ENCODE data around the gene RAB9A. TPM values are rescaled to one million over a fixed set of nuclear protein-coding genes. Genes with fewer than 3 reads are reported as not detected.

Gene RAB9A
- total RNA-seq, 1 donor from 2014 or later: 14.2 TPM

DNA sequence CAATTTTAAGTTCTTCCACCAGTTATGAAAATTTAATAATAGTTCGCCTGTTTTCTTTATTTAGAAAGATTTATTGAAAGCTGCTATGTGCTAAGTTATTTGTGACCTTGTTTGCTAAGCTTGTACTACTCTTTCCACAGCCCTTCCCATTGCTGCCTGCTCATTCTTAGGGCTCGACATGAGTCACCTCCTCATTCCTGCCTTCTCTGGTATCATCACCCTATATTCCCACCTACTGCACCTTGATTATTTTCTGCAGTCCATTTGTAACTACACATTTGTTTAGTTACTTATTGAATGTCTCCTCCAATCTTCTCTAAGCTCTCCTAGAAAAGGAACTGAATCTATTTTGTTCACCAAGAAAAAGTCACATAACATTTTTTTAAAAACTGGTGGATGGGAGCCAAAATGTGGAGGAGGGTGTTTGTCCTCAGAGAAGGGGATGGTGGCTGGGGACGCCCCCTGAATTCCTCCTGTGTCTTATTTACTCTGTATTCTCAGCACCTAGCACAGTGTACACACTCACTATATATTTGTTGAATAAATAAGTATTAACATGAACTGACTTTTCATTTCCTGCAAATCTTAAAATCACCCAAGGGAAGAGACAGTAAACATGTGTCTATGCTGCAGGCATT, 3.7 kb upstream of the RAB9A start:
- Mint-ChIP-seq H3K27me3 (ENCODE audit: unreplicated experiment) (no peaks in the 10 kb centered on the region), H3K36me3 (ENCODE audit: unreplicated experiment) (no peaks in the 10 kb centered on the region), H3K4me1 (ENCODE audit: low read depth, unreplicated experiment) (no peaks in the 10 kb centered on the region), H3K4me3 (ENCODE audit: unreplicated experiment) (no peak overlapping the region), H3K9me3 (ENCODE audit: unreplicated experiment) (peaks cover 1% of the 10 kb centered on the region), H3K27ac (ENCODE audit: unreplicated experiment) (no peak overlapping the region)
- DNase-seq: no peak
- TF ChIP-seq, protein P1, sequence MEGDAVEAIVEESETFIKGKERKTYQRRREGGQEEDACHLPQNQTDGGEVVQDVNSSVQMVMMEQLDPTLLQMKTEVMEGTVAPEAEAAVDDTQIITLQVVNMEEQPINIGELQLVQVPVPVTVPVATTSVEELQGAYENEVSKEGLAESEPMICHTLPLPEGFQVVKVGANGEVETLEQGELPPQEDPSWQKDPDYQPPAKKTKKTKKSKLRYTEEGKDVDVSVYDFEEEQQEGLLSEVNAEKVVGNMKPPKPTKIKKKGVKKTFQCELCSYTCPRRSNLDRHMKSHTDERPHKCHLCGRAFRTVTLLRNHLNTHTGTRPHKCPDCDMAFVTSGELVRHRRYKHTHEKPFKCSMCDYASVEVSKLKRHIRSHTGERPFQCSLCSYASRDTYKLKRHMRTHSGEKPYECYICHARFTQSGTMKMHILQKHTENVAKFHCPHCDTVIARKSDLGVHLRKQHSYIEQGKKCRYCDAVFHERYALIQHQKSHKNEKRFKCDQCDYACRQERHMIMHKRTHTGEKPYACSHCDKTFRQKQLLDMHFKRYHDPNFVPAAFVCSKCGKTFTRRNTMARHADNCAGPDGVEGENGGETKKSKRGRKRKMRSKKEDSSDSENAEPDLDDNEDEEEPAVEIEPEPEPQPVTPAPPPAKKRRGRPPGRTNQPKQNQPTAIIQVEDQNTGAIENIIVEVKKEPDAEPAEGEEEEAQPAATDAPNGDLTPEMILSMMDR (IDR thresholded peaks at IDR 0.05; ENCODE audit: partially characterized antibody, unreplicated experiment): no peak

GRCh38 chrX:13687203-13687602, 1.7 kb upstream of the RAB9A start:
- Mint-ChIP-seq H3K27ac (ENCODE audit: unreplicated experiment) (no peak overlapping the region), H3K9me3 (ENCODE audit: unreplicated experiment) (peaks cover 2% of the 10 kb centered on the region), H3K4me1 (ENCODE audit: low read depth, unreplicated experiment) (no peaks in the 10 kb centered on the region), H3K36me3 (ENCODE audit: unreplicated experiment) (no peaks in the 10 kb centered on the region), H3K27me3 (ENCODE audit: unreplicated experiment) (no peaks in the 10 kb centered on the region), H3K4me3 (ENCODE audit: unreplicated experiment) (no peak overlapping the region)
- TF ChIP-seq, protein P1 (IDR thresholded peaks at IDR 0.05; ENCODE audit: partially characterized antibody, unreplicated experiment): no peak
- no peak for DNase-seq

- H3K4me1 Mint-ChIP-seq (ENCODE audit: low read depth, unreplicated experiment): peaks cover 7% of the 10 kb centered on the region
- TF ChIP-seq, protein P1 (IDR thresholded peaks at IDR 0.05; ENCODE audit: partially characterized antibody, unreplicated experiment): no peak
- no peaks in the 10 kb centered on the region for H3K36me3 Mint-ChIP-seq (ENCODE audit: unreplicated experiment)
- H3K27ac Mint-ChIP-seq (ENCODE audit: unreplicated experiment): peak overlapping the region; percentile 64
- peaks cover 3% of the 10 kb centered on the region for H3K9me3 Mint-ChIP-seq (ENCODE audit: unreplicated experiment)
- no peak for DNase-seq
- H3K4me3 Mint-ChIP-seq (ENCODE audit: unreplicated experiment): peak overlapping the region; percentile 90
- no peaks in the 10 kb centered on the region for H3K27me3 Mint-ChIP-seq (ENCODE audit: unreplicated experiment)
Measured at GRCh38 chrX:13688384-13688957, 457 bp upstream of the RAB9A start.

GRCh38 chrX:13689741-13690211, 848 bp downstream of the RAB9A start:
- no peak for DNase-seq

More at GRCh38 chrX:13689741-13690211, 848 bp downstream of the RAB9A start:
- Mint-ChIP-seq H3K27me3 (ENCODE audit: unreplicated experiment) (no peaks in the 10 kb centered on the region), H3K4me1 (ENCODE audit: low read depth, unreplicated experiment) (peaks cover 11% of the 10 kb centered on the region), H3K4me3 (ENCODE audit: unreplicated experiment) (peak overlapping the region; percentile 87), H3K9me3 (ENCODE audit: unreplicated experiment) (peaks cover 3% of the 10 kb centered on the region), H3K36me3 (ENCODE audit: unreplicated experiment) (no peaks in the 10 kb centered on the region), H3K27ac (ENCODE audit: unreplicated experiment) (peak overlapping the region; percentile 81)
- TF ChIP-seq, protein P1 (IDR thresholded peaks at IDR 0.05; ENCODE audit: partially characterized antibody, unreplicated experiment): no peak
